ENCODE results near the gene SLC4A5. TPM values are rescaled to one million over a fixed set of nuclear protein-coding genes. Genes with fewer than 3 reads are reported as not detected.

The SLC4A5 gene
- total and polyA plus RNA-seq, 2 of the 8 experiments (the other 6 are each of a cell fraction or from before 2014, with no cell fraction given): 0.42 to 0.52 TPM

DNA sequence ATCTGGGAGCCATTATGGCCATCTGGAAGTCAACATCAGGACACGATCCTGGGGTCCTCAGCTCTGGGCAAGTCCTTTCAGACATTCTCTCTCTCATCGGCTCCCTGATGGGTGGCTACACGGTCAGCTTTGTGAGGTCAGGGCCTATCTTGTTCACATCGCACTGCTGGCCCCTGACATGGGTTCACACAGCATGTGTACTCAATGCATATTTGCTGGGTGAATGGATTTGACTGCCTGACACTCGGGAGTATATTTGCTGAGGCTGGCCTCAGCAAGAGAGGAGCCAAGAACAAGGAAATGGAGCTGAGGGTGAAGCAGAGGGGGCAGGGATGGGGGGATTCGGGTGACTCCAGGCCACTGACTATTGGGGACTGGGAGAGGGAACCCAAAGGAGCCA lies 50.5 kb downstream of the SLC4A5 start:
- Histone ChIP-seq H3K23me2 (ENCODE audit: low read depth, low read length) (no peaks in the 10 kb centered on the region; the same call in 1 of the 2 replicates), H3K18ac (ENCODE audit: extremely low read depth, low read length) (no peak overlapping the region), H3K27me3 (replicated peaks in 1 of 4; ENCODE audit: control insufficient read depth in 3 of 4, extremely low read depth in 1 of 4, insufficient read depth in 3 of 4, low read length in 3 of 4) (no peaks in the 10 kb centered on the region), H2AK5ac (ENCODE audit: low read depth, low read length) (no peak overlapping the region), H3K4me2 (ENCODE audit: insufficient read depth in 1 of 2, low read depth in 2 of 2, low read length in 2 of 2) (no peak overlapping the region), H2BK12ac (ENCODE audit: low read depth, low read length) (no peak overlapping the region), H4K8ac (ENCODE audit: extremely low read depth, insufficient read depth, low read length) (no peak overlapping the region), H3K9ac (replicated peaks in 1 of 4; ENCODE audit: extremely low read depth in 1 of 4, low read depth in 3 of 4, low read length in 3 of 4) (no peak overlapping the region), H3K79me2 (ENCODE audit: control insufficient read depth in 1 of 2, insufficient read depth in 2 of 2, low read length in 2 of 2) (no peaks in the 10 kb centered on the region), H2BK120ac (replicated peaks; ENCODE audit: low read depth, low read length) (no peak overlapping the region), H2BK15ac (ENCODE audit: low read length) (no peak overlapping the region), H3K79me1 (ENCODE audit: low read depth, low read length) (no peaks in the 10 kb centered on the region), H3K56ac (replicated peaks; ENCODE audit: insufficient read length, low read depth, low read length) (no peak overlapping the region), H4K20me1 (replicated peaks in 1 of 2; ENCODE audit: control insufficient read depth in 1 of 2, insufficient read depth in 2 of 2, low read length in 2 of 2) (no peaks in the 10 kb centered on the region), H3K36me3 (ENCODE audit: control insufficient read depth in 2 of 4, insufficient read depth in 4 of 4, low read length in 3 of 4) (no peaks in the 10 kb centered on the region), H3K4me1 (replicated peaks in 1 of 4; ENCODE audit: control insufficient read depth in 3 of 4, insufficient read depth in 4 of 4, low read length in 3 of 4) (no peaks in the 10 kb centered on the region), H4K91ac (replicated peaks; ENCODE audit: insufficient read length, low read length) (no peak overlapping the region), H2BK20ac (ENCODE audit: low read length) (no peak overlapping the region), H4K5ac (ENCODE audit: insufficient read length, low read depth, low read length) (no peak overlapping the region), H3K23ac (ENCODE audit: insufficient read length) (no peak overlapping the region), H3K9me3 (ENCODE audit: insufficient read depth in 2 of 2, low read depth in 1 of 2, low read length in 1 of 2) (0 out of 4 replicates have a peak, but pooled peaks cover 0 to under 1% of the 10 kb centered on the region in 2 experiments), H3K4ac (replicated peaks; ENCODE audit: insufficient read length, low read depth, low read length) (no peak overlapping the region), H3K4me3 (ENCODE audit: extremely low read depth in 1 of 4, insufficient read depth in 2 of 4, low read depth in 3 of 4, low read length in 4 of 4) (no peak overlapping the region), H2BK5ac (ENCODE audit: low read depth, low read length) (no peak overlapping the region), H3K14ac (ENCODE audit: insufficient read length) (no peak overlapping the region), H2AFZ (ENCODE audit: low read length) (no peak overlapping the region), H3K27ac (ENCODE audit: low read depth, low read length) (no peak overlapping the region)
- 89% methylated on average over 6 of the region's 6 CpGs; no CpG with 5 or more reads in 1 of the 2 experiments for WGBS, 2 experiments (ENCODE audit: extremely low coverage in 1 of 2, insufficient coverage in 1 of 2, insufficient read length in 1 of 2, insufficient replicate concordance in 2 of 2, low coverage in 1 of 2, low lambda C conversion rate in 2 of 2, missing lambda C conversion rate in 1 of 2)
- FAIRE-seq (no peak), DNase-seq (ENCODE audit: low read depth in 1 of 2, low spot score in 2 of 2) (no peak)
- CTCF ChIA-PET (ENCODE audit: partially characterized antibody): interaction anchor here (1.4 to 3.6 kb wide), 3 partner anchors 11 to 43 kb away, joined by 5 to 13 read pairs (median 10); no protein-coding TSS in a partner anchor
- POLR2A ChIA-PET (ENCODE audit: partially characterized antibody): interaction anchor here (1.1 to 1.2 kb wide), 2 partner anchors 11 to 94 kb away, joined by 3 to 4 read pairs; partner anchors contain the start of gene MTHFD2
- TF ChIP-seq YY1 (IDR thresholded peaks at IDR 0.05; ENCODE audit: low read depth, low read length) (no peak), POLR2AphosphoS5 (IDR thresholded peaks at IDR 0.05; ENCODE audit: low read depth, low read length) (no peak), SIX5 (IDR thresholded peaks at IDR 0.05; ENCODE audit: low read depth, low read length) (no peak), SIRT6 (IDR thresholded peaks at IDR 0.05; ENCODE audit: low read length) (no peak), EP300 (IDR thresholded peaks at IDR 0.05; ENCODE audit: borderline replicate concordance in 1 of 2, low read depth in 2 of 2, low read length in 2 of 2) (no peak), SUZ12 (IDR thresholded peaks at IDR 0.05; ENCODE audit: low read length) (no peak), TAF7 (optimal IDR thresholded peaks at IDR 0.05; ENCODE audit: borderline replicate concordance, low read depth, low read length) (no peak), TEAD4 (IDR thresholded peaks at IDR 0.05; ENCODE audit: low read depth, low read length) (no peak), BRCA1 (IDR thresholded peaks at IDR 0.05; ENCODE audit: low read depth, low read length) (no peak), SRF (IDR thresholded peaks at IDR 0.05; ENCODE audit: low read depth, low read length) (no peak), CTBP2 (IDR thresholded peaks at IDR 0.05; ENCODE audit: borderline replicate concordance, insufficient read depth, insufficient read length, low read length) (no peak), TBP (IDR thresholded peaks at IDR 0.05; ENCODE audit: low read depth, low read length) (no peak)

Measured in H1 (cell line).